ENCODE measurements around the gene MTMR6.

GRCh38 chr13:25306671-25307464, 19.6 kb upstream of the MTMR6 start:
- TF ChIP-seq POLR2A (IDR thresholded peaks at IDR 0.05; ENCODE audit: low read depth, low read length) (no peak), POLR2AphosphoS5 (IDR thresholded peaks at IDR 0.05; ENCODE audit: low read depth, low read length) (no peak), POU2F2 (IDR thresholded peaks at IDR 0.05; ENCODE audit: low read depth, low read length) (no peak)
